HepG2 (cell line): ENCODE measurements around the gene ABCB4. TPM values are rescaled to one million over a fixed set of nuclear protein-coding genes. Genes with fewer than 3 reads are reported as not detected.
A peak's percentile ranks its signal among the peaks of the same experiment; 100 is the strongest.

Experiments
- CTCF ChIP-seq: sonication (generic); formaldehyde crosslinking; IDR thresholded peaks from 2 replicates; pipeline ENCODE4 v1.5.0; 2020; ENCODE audit warnings: mild to moderate bottlenecking, missing genetic modification reagents, moderate library complexity
- FOSL2 ChIP-seq: sonication (generic); formaldehyde crosslinking; IDR thresholded peaks from 2 replicates; pipeline ENCODE4 v1.4.0; 2020; ENCODE audit warnings: missing genetic modification reagents
- FOXA3 ChIP-seq: IDR thresholded peaks from 2 replicates; pipeline ENCODE4 v1.6.1; 2016; ENCODE audit warnings: missing genetic modification reagents, missing compliant biosample characterization
- GPN1 ChIP-seq: sonication (generic); formaldehyde crosslinking; IDR thresholded peaks from 2 replicates; pipeline ENCODE4 v1.5.1; 2020; ENCODE audit warnings: missing genetic modification reagents, borderline replicate concordance
- MEIS1 ChIP-seq: sonication (generic); formaldehyde crosslinking; IDR thresholded peaks from 2 replicates; pipeline ENCODE4 v1.9.0; 2021; ENCODE audit warnings: mild to moderate bottlenecking, missing genetic modification reagents, moderate library complexity, borderline replicate concordance
- MLLT10 ChIP-seq: sonication (generic); formaldehyde crosslinking; IDR thresholded peaks from 2 replicates; pipeline ENCODE4 v1.4.0; 2020; ENCODE audit warnings: missing genetic modification reagents
- RNF219 ChIP-seq: sonication (generic); formaldehyde crosslinking; IDR thresholded peaks from 2 replicates; pipeline ENCODE4 v1.5.0; 2020; ENCODE audit warnings: mild to moderate bottlenecking, missing genetic modification reagents
- STAT6 ChIP-seq: sonication (generic); formaldehyde crosslinking; IDR thresholded peaks from 2 replicates; pipeline ENCODE4 v1.4.0; 2020; ENCODE audit warnings: missing genetic modification reagents, mild to moderate bottlenecking, borderline replicate concordance
- SUZ12 ChIP-seq: fragments of 150-350 bp; IDR thresholded peaks from 2 replicates; pipeline ENCODE4 v1.6.1; 2014; ENCODE audit warnings: low read depth, low read length
- TERF1 ChIP-seq: sonication (generic); formaldehyde crosslinking; IDR thresholded peaks from 2 replicates; pipeline ENCODE4 v1.8.0; 2022; ENCODE audit warnings: mild to moderate bottlenecking, missing genetic modification reagents, moderate library complexity
- ZNF138 ChIP-seq: sonication (generic); formaldehyde crosslinking; IDR thresholded peaks from 2 replicates; pipeline ENCODE4 v1.5.0; 2020; ENCODE audit warnings: mild to moderate bottlenecking, low read depth, missing genetic modification reagents
- ZNF564 ChIP-seq: sonication (generic); formaldehyde crosslinking; IDR thresholded peaks from 2 replicates; pipeline ENCODE4 v1.8.1; 2023; ENCODE audit warnings: mild to moderate bottlenecking, missing genetic modification reagents
- ZNF660 ChIP-seq: sonication (generic); formaldehyde crosslinking; IDR thresholded peaks from 2 replicates; pipeline ENCODE4 v1.5.1; 2020; ENCODE audit warnings: mild to moderate bottlenecking, low read depth, missing genetic modification reagents, borderline replicate concordance
- ZNF670 ChIP-seq: sonication (generic); formaldehyde crosslinking; IDR thresholded peaks from 2 replicates; pipeline ENCODE4 v1.8.0; 2022; ENCODE audit warnings: mild to moderate bottlenecking, missing genetic modification reagents, borderline replicate concordance
- ZNF709 ChIP-seq: sonication (generic); formaldehyde crosslinking; IDR thresholded peaks from 2 replicates; pipeline ENCODE4 v1.5.0; 2020; ENCODE audit warnings: mild to moderate bottlenecking, missing genetic modification reagents
- ZNF724P ChIP-seq: sonication (generic); formaldehyde crosslinking; IDR thresholded peaks from 2 replicates; pipeline ENCODE4 v1.8.0; 2022; ENCODE audit warnings: missing genetic modification reagents, borderline replicate concordance
- ZNF75D ChIP-seq: sonication (generic); formaldehyde crosslinking; IDR thresholded peaks from 2 replicates; pipeline ENCODE4 v1.8.1; 2023; ENCODE audit warnings: missing genetic modification reagents, mild to moderate bottlenecking, borderline replicate concordance
- ZNF800 ChIP-seq: sonication (generic); formaldehyde crosslinking; IDR thresholded peaks from 2 replicates; pipeline ENCODE4 v1.4.0; 2020; ENCODE audit warnings: missing genetic modification reagents
- ZNF891 ChIP-seq: sonication (generic); formaldehyde crosslinking; IDR thresholded peaks from 2 replicates; pipeline ENCODE4 v1.5.0; 2020; ENCODE audit warnings: mild to moderate bottlenecking, missing genetic modification reagents
- polyA plus RNA-seq, 8 experiments: library from polyadenylated mRNA; depleted of rRNA in 3 of 8; stranded (reverse) in 7 of 8; unstranded in 1 of 8; fragments of >200 nt; fragmentation: Illumina TruSeq in 4 of 8; extraction: Trizol in 4 of 8; gene quantifications; 2 replicates each; pipeline versions ENCODE4 v1.2.1 to v1.2.3, GENCODE V29; 2011 to 2016; ENCODE audit warnings: low read depth in 4 of 8, missing spikeins in 1 of 8, mixed read lengths in 1 of 8; ENCODE audit not compliant: insufficient read depth in 1 of 8
- total RNA-seq, 5 experiments: library from RNA; depleted of rRNA; stranded (reverse); fragments of >200 nt; fragmentation: Illumina TruSeq; extraction: Trizol; gene quantifications; 2 replicates each; pipeline ENCODE4 v1.2.3, GENCODE V29; 2016; ENCODE audit warnings: low read depth in 1 of 5

Gene ABCB4
- total and polyA plus RNA-seq, 2 of the 13 experiments (the other 11 are each of a cell fraction or from before 2014, with no cell fraction given): 18.0 to 32.4 TPM

GRCh38 chr7:87475359-87476178 is at the start of gene ABCB4 (continued):
- TF ChIP-seq ZNF75D (CRISPR knock-in tag) (no peak), MEIS1 (CRISPR knock-in tag) (no peak), ZNF724P (CRISPR knock-in tag) (0 out of 2 replicates have a peak, but pooled peaks have one; percentile 68), FOXA3 (CRISPR knock-in tag) (peak; percentile 27; the same call in 1 of the 2 replicates), TERF1 (peak; percentile 47; the same call in 1 of the 2 replicates), ZNF138 (no peak), STAT6 (CRISPR knock-in tag) (no peak), RNF219 (CRISPR knock-in tag) (no peak), ZNF660 (CRISPR knock-in tag) (no peak), ZNF670 (CRISPR knock-in tag) (peak; percentile 75; the same call in 1 of the 2 replicates), CTCF (CRISPR knock-in tag) (no peak), MLLT10 (CRISPR knock-in tag) (no peak), GPN1 (CRISPR knock-in tag) (no peak), ZNF709 (CRISPR knock-in tag) (no peak), ZNF891 (CRISPR knock-in tag) (0 out of 2 replicates have a peak, but pooled peaks have one; percentile 25), ZNF800 (peak; percentile 60; the same call in 1 of the 2 replicates), ZNF564 (no peak), SUZ12 (no peak), FOSL2 (CRISPR knock-in tag) (no peak)
